HepG2 (cell line): ENCODE measurements around the gene PXMP4. TPM values are rescaled to one million over a fixed set of nuclear protein-coding genes. Genes with fewer than 3 reads are reported as not detected.

ENCODE experiments used
- HNRNPK ChIP-seq: fragments of 200-400 bp; formaldehyde crosslinking; IDR thresholded peaks from 2 replicates; pipeline ENCODE4 v1.6.1; 2018; ENCODE audit warnings: low read length, low read depth, moderate library complexity, mild to moderate bottlenecking; ENCODE audit not compliant: poor library complexity, severe bottlenecking
- KDM2A ChIP-seq: sonication (generic); formaldehyde crosslinking; IDR thresholded peaks from 2 replicates; pipeline ENCODE4 v1.4.0; 2020; ENCODE audit warnings: low read depth, missing genetic modification reagents, borderline replicate concordance
- MXD4 ChIP-seq: IDR thresholded peaks from 2 replicates; pipeline ENCODE4 v1.6.1; 2016; ENCODE audit warnings: mild to moderate bottlenecking, missing biosample characterization, missing genetic modification reagents
- NBN ChIP-seq: fragments of 450-650 bp; conservative IDR thresholded peaks from 2 replicates; pipeline ENCODE4 v1.6.1; 2017
- NCOA1 ChIP-seq: sonication (generic); formaldehyde crosslinking; IDR thresholded peaks from 2 replicates; pipeline ENCODE4 v1.9.0; 2021; ENCODE audit warnings: missing genetic modification reagents
- NFYB ChIP-seq: sonication (generic); formaldehyde crosslinking; IDR thresholded peaks from 2 replicates; pipeline ENCODE4 v1.4.0; 2020; ENCODE audit warnings: missing genetic modification reagents
- POLR2AphosphoS5 ChIP-seq: IDR thresholded peaks from 2 replicates; pipeline ENCODE4 v1.6.1; 2012; ENCODE audit warnings: low read depth, low read length
- SIX1 ChIP-seq: sonication (generic); formaldehyde crosslinking; IDR thresholded peaks from 2 replicates; pipeline ENCODE4 v1.4.0; 2020; ENCODE audit warnings: missing genetic modification reagents, borderline replicate concordance
- TFAP4 ChIP-seq: sonication (generic); IDR thresholded peaks from 2 replicates; pipeline ENCODE4 v1.6.1; 2016; ENCODE audit warnings: low read depth, borderline replicate concordance
- ZBTB21 ChIP-seq: sonication (generic); formaldehyde crosslinking; IDR thresholded peaks from 2 replicates; pipeline ENCODE4 v1.4.0; 2020; ENCODE audit warnings: missing genetic modification reagents
- ZBTB26 ChIP-seq: IDR thresholded peaks from 2 replicates; pipeline ENCODE4 v1.6.1; 2016; ENCODE audit warnings: missing compliant biosample characterization, missing genetic modification reagents, borderline replicate concordance
- ZKSCAN8 ChIP-seq: IDR thresholded peaks from 2 replicates; pipeline ENCODE4 v1.6.1; 2016; ENCODE audit warnings: borderline replicate concordance, missing genetic modification reagents, missing compliant biosample characterization
- ZNF383 ChIP-seq: sonication (generic); formaldehyde crosslinking; IDR thresholded peaks from 2 replicates; pipeline ENCODE4 v1.4.0; 2020; ENCODE audit warnings: missing genetic modification reagents, mild to moderate bottlenecking, borderline replicate concordance
- ZNF407 ChIP-seq: sonication (generic); formaldehyde crosslinking; IDR thresholded peaks from one replicate; pipeline ENCODE4 v1.5.1; 2020; ENCODE audit warnings: mild to moderate bottlenecking, missing genetic modification reagents; ENCODE audit errors: not compliant biosample characterization
- ZNF512 ChIP-seq: sonication (generic); formaldehyde crosslinking; IDR thresholded peaks from 2 replicates; pipeline ENCODE4 v1.4.0; 2020; ENCODE audit warnings: mild to moderate bottlenecking, missing genetic modification reagents
- ZNF652 ChIP-seq: IDR thresholded peaks from 2 replicates; pipeline ENCODE4 v1.6.1; 2016; ENCODE audit warnings: low read depth, borderline replicate concordance
- ZNF883 ChIP-seq: sonication (generic); formaldehyde crosslinking; IDR thresholded peaks from 2 replicates; pipeline ENCODE4 v1.5.1; 2020; ENCODE audit warnings: mild to moderate bottlenecking, missing genetic modification reagents; ENCODE audit errors: not compliant biosample characterization
- ZSCAN21 ChIP-seq: sonication (generic); formaldehyde crosslinking; IDR thresholded peaks from 2 replicates; pipeline ENCODE4 v1.8.0; 2022; ENCODE audit warnings: mild to moderate bottlenecking, missing genetic modification reagents, moderate library complexity, borderline replicate concordance
- ZZZ3 ChIP-seq: sonication (generic); formaldehyde crosslinking; IDR thresholded peaks from 2 replicates; pipeline ENCODE4 v1.4.0; 2020; ENCODE audit warnings: missing genetic modification reagents, mild to moderate bottlenecking, borderline replicate concordance
- polyA plus RNA-seq, 8 experiments: library from polyadenylated mRNA; depleted of rRNA in 3 of 8; stranded (reverse) in 7 of 8; unstranded in 1 of 8; fragments of >200 nt; fragmentation: Illumina TruSeq in 4 of 8; extraction: Trizol in 4 of 8; gene quantifications; 2 replicates each; pipeline versions ENCODE4 v1.2.1 to v1.2.3, GENCODE V29; 2011 to 2016; ENCODE audit warnings: low read depth in 4 of 8, missing spikeins in 1 of 8, mixed read lengths in 1 of 8; ENCODE audit not compliant: insufficient read depth in 1 of 8
- total RNA-seq, 5 experiments: library from RNA; depleted of rRNA; stranded (reverse); fragments of >200 nt; fragmentation: Illumina TruSeq; extraction: Trizol; gene quantifications; 2 replicates each; pipeline ENCODE4 v1.2.3, GENCODE V29; 2016; ENCODE audit warnings: low read depth in 1 of 5

PXMP4 gene
- total and polyA plus RNA-seq, 2 of the 13 experiments (the other 11 are each of a cell fraction or from before 2014, with no cell fraction given): not detected

GRCh38 chr20:33731693-33732165, 11.6 kb upstream of the PXMP4 start, which contains the start of gene ZNF341 (continued):
- no peak for TF ChIP-seq ZNF512 (CRISPR knock-in tag)
- TF ChIP-seq SIX1 (CRISPR knock-in tag): no peak
- TF ChIP-seq NCOA1: no peak
- no peak for TF ChIP-seq TFAP4
- TF ChIP-seq HNRNPK: peak; percentile 62
- no peak for TF ChIP-seq ZNF883 (CRISPR knock-in tag)
- no peak for TF ChIP-seq POLR2AphosphoS5
- peak; percentile 77; the same call in 1 of the 2 replicates for TF ChIP-seq KDM2A
- no peak for TF ChIP-seq ZNF652 (CRISPR knock-in tag)
- no peak for TF ChIP-seq ZBTB21
- TF ChIP-seq ZBTB26: no peak
- no peak for TF ChIP-seq ZNF383 (CRISPR knock-in tag)
- TF ChIP-seq NFYB (CRISPR knock-in tag): 0 out of 2 replicates have a peak, but pooled peaks have one; percentile 9
- TF ChIP-seq ZNF407: no peak
- TF ChIP-seq ZSCAN21 (CRISPR knock-in tag): no peak
- TF ChIP-seq ZZZ3: no peak; the same call in 1 of the 2 replicates
- TF ChIP-seq ZKSCAN8 (CRISPR knock-in tag): no peak
- no peak for TF ChIP-seq MXD4
- no peak for TF ChIP-seq NBN
